Epidermal melanocyte (primary cell): ENCODE measurements around the gene AARS1.
"Not testable (repeated sequence)": the region's sequence is repeated elsewhere in the genome, so short reads cannot be mapped to it uniquely, and the experiment has no call there.

Experiments
- DNase-seq: peaks from one replicate; pipeline ENCODE4 v3.0.0; 2011; ENCODE audit warnings: low spot score; ENCODE audit not compliant: insufficient read length

AARS1 gene

DNA sequence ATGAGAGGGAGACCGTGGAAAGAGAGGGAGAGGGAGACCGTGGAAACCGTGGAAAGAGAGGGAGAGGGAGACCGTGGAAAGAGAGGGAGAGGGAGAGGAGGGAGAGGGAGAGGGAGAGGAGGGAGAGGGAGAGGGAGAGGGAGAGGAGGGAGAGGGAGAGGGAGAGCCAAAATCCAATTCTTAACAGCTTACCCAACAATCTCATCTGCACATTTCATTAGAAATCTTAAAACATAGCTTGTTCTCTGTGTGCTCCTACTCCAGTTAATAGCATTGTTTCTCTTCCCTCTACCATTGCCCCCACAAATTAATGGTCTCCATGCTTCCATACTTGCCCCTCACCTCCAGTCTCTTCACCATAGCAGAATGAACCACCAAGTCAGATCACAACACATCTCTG, 63.9 kb downstream of the AARS1 start:
- DNase-seq = not testable (repeated sequence)

DNA sequence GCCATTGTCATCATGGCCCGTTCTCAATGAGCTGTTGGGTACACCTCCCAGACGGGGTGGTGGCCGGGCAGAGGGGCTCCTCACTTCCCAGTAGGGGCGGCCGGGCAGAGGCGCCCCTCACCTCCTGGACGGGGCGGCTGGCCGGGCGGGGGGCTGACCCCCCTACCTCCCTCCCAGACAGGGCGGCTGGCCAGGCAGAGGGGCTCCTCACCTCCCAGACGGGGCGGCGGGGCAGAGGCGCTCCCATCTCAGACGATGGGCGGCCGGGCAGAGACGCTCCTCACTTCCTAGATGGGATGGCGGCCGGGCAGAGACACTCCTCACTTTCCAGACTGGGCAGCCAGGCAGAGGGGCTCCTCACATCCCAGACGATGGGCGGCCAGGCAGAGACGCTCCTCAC, 64.7 kb downstream of the AARS1 start:
- DNase-seq = not testable (repeated sequence)

DNA sequence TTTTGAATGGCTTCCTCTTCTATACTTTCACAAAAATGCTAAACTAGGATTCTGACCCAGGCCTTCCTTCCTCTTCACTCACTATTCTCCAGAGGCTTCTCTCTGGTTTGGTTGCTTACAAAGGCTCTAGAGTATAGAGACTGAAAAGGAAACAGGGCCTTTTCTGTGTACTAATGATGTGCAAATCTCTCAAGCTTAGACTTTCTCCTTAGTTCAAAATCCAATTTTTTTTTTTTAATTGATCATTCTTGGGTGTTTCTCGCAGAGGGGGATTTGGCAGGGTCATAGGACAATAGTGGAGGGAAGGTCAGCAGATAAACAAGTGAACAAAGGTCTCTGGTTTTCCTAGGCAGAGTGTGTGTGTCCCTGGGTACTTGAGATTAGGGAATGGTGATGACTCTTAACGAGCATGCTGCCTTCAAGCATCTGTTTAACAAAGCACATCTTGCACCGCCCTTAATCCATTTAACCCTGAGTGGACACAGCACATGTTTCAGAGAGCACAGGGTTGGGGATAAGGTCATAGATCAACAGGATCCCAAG, 65.3 kb downstream of the AARS1 start:
- DNase-seq = not testable (repeated sequence)

DNA sequence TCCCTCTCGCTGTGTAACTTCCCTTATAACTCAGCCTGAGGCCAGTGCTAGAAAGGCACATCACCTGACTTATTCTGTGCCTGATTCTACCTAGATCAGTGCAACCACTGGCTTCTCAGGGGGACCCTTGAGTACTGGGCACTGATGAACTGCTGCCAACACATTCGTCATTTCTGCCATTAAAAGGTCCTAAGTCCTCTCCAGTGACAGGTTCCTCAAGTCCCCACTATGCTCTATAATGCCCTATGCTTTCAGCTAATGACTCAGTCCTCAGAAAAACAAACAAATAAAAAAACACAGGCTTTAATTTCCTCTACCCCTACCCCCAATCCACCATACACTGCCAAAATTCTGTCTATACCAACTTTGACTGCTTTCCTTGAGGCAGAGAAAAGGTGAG, 66.1 kb downstream of the AARS1 start:
- DNase-seq = not testable (repeated sequence)

DNA sequence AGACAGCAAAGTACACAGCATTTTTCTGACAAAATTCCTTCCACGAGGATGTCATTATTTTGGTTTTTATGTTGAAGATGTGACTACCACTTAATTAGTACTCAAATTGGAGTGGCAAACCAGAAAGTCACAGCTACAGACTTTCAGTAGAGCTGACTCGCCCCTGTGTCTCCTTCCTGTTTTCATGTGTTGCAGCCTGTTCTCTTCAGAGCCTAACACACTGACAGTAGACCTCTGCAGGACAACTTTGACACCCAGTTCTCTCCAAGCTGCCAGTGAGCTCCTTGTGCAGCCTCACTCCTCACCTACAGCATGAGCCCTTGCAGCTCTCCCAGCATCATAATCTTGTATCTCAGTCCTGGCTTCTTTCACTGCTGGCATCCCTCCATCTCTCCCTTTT, 66.7 kb downstream of the AARS1 start:
- DNase-seq = not testable (repeated sequence)

DNA sequence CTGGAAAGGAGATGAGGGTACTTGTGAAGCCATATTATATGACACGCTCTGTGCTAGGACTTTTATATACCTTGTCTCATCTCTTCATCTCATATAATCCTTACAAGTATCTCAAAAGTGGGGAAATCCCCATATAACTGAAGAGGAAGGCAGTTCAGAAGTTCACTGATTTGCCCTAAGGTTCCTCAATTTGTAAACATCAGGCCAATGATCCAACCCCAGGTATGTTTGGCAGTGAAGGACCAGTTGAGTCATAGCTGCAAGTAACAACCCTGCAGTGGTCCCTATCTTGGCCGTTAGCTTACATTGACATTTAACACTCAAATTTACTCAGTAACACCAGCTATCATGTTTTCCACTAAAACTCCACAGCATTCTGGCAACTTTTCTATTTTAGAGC, 70.7 kb downstream of the AARS1 start:
- DNase-seq = not testable (repeated sequence)

DNA sequence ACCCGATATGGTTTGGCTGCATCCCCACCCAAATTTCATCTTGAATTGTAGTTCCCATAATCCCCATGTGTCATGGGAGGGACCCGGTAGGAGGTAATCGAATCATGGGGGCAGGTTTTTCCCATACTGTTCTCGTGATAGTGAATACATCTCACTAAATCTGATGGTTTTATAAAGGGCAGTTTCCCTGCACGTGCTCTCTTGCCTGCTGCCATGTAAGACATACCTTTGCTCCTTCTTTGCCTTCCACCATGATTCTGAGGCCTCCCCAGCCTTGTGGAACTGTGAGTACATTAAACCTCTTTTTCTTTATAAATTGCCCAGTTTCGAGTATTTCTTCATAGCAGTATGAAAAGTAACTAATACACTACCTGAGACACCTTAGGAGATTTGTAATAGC, 82.9 kb downstream of the AARS1 start:
- DNase-seq = not testable (repeated sequence)

DNA sequence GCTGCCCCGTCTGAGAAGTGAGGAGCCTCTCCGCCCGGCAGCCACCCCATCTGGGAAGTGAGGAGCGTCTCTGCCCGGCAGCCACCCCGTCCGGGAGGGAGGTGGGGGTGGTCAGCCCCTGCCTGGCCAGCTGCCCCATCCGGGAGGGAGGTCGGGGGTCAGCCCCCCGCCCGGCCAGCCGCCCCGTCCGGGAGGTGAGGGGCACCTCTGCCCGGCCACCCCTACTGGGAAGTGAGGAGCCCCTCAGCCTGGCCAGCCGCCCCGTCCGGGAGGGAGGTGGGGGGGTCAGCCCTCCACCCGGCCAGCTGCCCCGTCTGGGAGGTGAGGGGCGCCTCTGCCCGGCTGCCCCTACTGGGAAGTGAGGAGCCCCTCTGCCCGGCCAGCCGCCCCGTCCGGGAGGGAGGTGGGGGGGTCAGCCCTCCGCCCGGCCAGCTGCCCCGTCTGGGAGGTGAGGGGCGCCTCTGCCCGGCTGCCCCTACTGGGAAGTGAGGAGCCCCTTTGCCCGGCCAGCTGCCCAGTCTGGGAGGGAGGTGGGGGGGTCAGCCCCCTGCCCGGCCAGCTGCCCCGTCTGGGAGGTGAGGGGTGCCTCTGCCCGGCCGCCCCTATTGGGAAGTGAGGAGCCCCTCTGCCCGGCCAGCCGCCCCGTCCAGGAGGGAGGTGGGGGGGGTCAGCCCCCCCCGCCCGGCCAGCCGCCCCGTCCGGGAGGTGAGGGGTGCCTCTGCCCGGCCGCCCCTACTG, 84.5 kb downstream of the AARS1 start:
- DNase-seq = not testable (repeated sequence)

DNA sequence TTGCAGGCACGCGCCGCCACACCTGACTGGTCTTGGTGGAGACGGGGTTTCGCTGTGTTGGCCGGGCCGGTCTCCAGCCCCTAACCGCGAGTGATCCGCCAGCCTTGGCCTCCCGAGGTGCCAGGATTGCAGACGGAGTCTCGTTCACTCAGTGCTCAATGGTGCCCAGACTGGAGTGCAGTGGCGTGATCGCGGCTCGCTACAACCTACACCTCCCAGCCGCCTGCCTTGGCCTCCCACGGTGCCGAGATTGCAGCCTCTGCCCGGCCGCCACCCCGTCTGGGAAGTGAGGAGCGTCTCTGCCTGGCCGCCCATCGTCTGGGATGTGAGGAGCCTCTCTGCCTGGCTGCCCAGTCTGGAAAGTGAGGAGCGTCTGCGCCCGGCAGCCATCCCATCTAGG, 85.3 kb downstream of the AARS1 start:
- not testable (repeated sequence) for DNase-seq

DNA sequence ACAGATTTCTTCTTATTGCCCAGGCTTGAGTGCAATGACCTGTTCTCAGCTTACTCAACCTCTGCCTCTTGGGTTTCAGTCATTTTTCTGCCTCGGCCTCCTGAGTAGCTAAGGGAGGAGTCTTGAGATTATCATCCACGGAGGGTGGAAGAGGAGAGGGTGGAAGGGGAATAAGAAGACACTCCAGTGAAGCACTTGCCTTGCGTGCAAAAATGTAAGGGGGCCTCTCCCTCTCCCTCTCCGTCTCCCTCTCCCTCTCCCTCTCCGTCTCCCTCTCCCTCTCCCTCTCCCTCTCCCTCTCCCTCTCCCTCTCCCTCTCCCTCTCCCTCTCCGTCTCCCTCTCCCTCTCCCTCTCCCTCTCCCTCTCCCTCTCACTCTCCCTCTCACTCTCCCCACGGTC, 85.8 kb downstream of the AARS1 start:
- DNase-seq = not testable (repeated sequence)
